ENCODE measurements around the gene TLX2. TPM values are rescaled to one million over a fixed set of nuclear protein-coding genes. Genes with fewer than 3 reads are reported as not detected.
A peak's percentile ranks its signal among the peaks of the same experiment; 100 is the strongest.

The TLX2 gene
- total and polyA plus RNA-seq, 2 of the 13 experiments (the other 11 are each of a cell fraction or from before 2014, with no cell fraction given) = 0.05 to 0.20 TPM

DNA sequence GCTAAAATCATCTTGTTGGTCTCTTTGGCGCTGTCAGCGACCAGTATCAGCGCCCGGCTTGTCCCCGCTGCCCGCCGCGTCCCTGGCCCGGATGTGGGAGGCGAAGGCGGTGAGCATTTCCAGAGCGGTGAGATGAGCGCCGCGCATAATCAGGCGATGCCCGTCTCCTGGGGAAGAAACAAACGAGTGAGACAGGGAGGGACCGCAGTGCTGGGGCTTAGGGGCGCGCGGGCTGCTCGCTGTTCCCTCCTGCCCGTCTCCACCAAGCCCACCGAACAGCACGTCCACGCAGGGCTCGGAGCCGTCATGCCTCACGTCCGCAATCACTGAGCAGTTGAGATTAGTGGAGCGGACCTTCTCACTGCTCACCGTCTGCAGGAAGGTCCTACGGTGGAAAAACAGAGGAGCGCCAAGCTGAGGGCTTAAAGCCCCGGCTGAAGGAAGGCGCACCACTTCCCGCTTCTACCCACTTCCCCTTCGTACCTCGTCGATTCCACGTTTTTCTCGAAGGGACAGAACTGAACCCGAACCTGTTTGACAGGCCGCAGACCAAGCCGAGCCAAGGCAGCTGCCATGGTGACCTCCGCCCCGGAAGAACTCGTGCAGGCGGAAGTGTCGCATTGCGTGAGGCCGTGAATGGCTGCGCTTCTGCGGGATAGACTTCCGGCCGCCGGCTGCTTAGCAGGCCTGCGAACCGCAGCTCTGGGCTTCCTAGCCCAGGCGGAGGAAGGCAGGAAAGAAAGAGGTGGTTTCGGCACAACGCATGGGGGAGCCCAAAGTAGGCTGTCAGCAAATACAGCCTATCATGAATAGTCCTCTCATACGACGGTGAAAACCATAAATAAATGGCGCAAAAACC is 41.9 kb upstream of the TLX2 start, which contains the start of gene MRPL53 (continued):
- TF ChIP-seq, protein P1, sequence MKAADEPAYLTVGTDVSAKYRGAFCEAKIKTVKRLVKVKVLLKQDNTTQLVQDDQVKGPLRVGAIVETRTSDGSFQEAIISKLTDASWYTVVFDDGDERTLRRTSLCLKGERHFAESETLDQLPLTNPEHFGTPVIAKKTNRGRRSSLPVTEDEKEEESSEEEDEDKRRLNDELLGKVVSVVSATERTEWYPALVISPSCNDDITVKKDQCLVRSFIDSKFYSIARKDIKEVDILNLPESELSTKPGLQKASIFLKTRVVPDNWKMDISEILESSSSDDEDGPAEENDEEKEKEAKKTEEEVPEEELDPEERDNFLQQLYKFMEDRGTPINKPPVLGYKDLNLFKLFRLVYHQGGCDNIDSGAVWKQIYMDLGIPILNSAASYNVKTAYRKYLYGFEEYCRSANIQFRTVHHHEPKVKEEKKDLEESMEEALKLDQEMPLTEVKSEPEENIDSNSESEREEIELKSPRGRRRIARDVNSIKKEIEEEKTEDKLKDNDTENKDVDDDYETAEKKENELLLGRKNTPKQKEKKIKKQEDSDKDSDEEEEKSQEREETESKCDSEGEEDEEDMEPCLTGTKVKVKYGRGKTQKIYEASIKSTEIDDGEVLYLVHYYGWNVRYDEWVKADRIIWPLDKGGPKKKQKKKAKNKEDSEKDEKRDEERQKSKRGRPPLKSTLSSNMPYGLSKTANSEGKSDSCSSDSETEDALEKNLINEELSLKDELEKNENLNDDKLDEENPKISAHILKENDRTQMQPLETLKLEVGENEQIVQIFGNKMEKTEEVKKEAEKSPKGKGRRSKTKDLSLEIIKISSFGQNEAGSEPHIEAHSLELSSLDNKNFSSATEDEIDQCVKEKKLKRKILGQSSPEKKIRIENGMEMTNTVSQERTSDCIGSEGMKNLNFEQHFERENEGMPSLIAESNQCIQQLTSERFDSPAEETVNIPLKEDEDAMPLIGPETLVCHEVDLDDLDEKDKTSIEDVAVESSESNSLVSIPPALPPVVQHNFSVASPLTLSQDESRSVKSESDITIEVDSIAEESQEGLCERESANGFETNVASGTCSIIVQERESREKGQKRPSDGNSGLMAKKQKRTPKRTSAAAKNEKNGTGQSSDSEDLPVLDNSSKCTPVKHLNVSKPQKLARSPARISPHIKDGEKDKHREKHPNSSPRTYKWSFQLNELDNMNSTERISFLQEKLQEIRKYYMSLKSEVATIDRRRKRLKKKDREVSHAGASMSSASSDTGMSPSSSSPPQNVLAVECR (CRISPR knock-in tag; IDR thresholded peaks at IDR 0.05; ENCODE audit: borderline replicate concordance) = peak; percentile 99
- TF ChIP-seq NR2F1 (CRISPR knock-in tag; IDR thresholded peaks at IDR 0.05) = no peak; a peak in 1 of 4 replicates
- TF ChIP-seq, protein P2, sequence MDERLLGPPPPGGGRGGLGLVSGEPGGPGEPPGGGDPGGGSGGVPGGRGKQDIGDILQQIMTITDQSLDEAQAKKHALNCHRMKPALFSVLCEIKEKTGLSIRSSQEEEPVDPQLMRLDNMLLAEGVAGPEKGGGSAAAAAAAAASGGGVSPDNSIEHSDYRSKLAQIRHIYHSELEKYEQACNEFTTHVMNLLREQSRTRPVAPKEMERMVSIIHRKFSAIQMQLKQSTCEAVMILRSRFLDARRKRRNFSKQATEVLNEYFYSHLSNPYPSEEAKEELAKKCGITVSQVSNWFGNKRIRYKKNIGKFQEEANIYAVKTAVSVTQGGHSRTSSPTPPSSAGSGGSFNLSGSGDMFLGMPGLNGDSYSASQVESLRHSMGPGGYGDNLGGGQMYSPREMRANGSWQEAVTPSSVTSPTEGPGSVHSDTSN (CRISPR knock-in tag; IDR thresholded peaks at IDR 0.05) = no peak
- no peak for TF ChIP-seq TEAD2 (CRISPR knock-in tag; IDR thresholded peaks at IDR 0.05)
- no peak for TF ChIP-seq RAD51 (IDR thresholded peaks at IDR 0.05; ENCODE audit: borderline replicate concordance)
- TF ChIP-seq ATF1 (CRISPR knock-in tag; IDR thresholded peaks at IDR 0.05) = no peak; the same call in 1 of the 2 replicates
- peak; percentile 85; the same call in 1 of the 2 replicates for TF ChIP-seq ZFP37 (CRISPR knock-in tag; IDR thresholded peaks at IDR 0.05; ENCODE audit: borderline replicate concordance)
- TF ChIP-seq KLF11 (CRISPR knock-in tag; IDR thresholded peaks at IDR 0.05) = peak; percentile 94; the same call in 1 of the 2 replicates
- peak; percentile 100 for TF ChIP-seq POLR2G (IDR thresholded peaks at IDR 0.05; ENCODE audit: low read depth, low read length)
- TF ChIP-seq MTF2 (CRISPR knock-in tag; IDR thresholded peaks at IDR 0.05; ENCODE audit: borderline replicate concordance) = peak; percentile 95
- peak; percentile 97 for TF ChIP-seq REXO4 (CRISPR knock-in tag; IDR thresholded peaks at IDR 0.05; ENCODE audit: borderline replicate concordance)
- no peak; the same call in 1 of the 2 replicates for TF ChIP-seq CAMTA2 (CRISPR knock-in tag; IDR thresholded peaks at IDR 0.05; ENCODE audit: borderline replicate concordance)
- TF ChIP-seq ZNF367 (CRISPR knock-in tag; IDR thresholded peaks at IDR 0.05; ENCODE audit: borderline replicate concordance) = peak; percentile 87; the same call in 1 of the 2 replicates
- TF ChIP-seq, protein P3, sequence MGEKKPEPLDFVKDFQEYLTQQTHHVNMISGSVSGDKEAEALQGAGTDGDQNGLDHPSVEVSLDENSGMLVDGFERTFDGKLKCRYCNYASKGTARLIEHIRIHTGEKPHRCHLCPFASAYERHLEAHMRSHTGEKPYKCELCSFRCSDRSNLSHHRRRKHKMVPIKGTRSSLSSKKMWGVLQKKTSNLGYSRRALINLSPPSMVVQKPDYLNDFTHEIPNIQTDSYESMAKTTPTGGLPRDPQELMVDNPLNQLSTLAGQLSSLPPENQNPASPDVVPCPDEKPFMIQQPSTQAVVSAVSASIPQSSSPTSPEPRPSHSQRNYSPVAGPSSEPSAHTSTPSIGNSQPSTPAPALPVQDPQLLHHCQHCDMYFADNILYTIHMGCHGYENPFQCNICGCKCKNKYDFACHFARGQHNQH (CRISPR knock-in tag; IDR thresholded peaks at IDR 0.05) = peak; percentile 96
- TF ChIP-seq, protein P4, sequence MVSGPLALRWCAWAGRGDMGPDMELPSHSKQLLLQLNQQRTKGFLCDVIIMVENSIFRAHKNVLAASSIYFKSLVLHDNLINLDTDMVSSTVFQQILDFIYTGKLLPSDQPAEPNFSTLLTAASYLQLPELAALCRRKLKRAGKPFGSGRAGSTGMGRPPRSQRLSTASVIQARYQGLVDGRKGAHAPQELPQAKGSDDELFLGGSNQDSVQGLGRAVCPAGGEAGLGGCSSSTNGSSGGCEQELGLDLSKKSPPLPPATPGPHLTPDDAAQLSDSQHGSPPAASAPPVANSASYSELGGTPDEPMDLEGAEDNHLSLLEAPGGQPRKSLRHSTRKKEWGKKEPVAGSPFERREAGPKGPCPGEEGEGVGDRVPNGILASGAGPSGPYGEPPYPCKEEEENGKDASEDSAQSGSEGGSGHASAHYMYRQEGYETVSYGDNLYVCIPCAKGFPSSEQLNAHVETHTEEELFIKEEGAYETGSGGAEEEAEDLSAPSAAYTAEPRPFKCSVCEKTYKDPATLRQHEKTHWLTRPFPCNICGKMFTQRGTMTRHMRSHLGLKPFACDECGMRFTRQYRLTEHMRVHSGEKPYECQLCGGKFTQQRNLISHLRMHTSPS (CRISPR knock-in tag; IDR thresholded peaks at IDR 0.05; ENCODE audit: low read depth) = no peak; the same call in 1 of the 2 replicates
- TF ChIP-seq, protein P5, sequence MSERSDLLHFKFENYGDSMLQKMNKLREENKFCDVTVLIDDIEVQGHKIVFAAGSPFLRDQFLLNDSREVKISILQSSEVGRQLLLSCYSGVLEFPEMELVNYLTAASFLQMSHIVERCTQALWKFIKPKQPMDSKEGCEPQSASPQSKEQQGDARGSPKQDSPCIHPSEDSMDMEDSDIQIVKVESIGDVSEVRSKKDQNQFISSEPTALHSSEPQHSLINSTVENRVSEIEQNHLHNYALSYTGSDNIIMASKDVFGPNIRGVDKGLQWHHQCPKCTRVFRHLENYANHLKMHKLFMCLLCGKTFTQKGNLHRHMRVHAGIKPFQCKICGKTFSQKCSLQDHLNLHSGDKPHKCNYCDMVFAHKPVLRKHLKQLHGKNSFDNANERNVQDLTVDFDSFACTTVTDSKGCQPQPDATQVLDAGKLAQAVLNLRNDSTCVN (CRISPR knock-in tag; IDR thresholded peaks at IDR 0.05; ENCODE audit: borderline replicate concordance) = no peak; the same call in 1 of the 2 replicates
- TF ChIP-seq SMAD1 (CRISPR knock-in tag; IDR thresholded peaks at IDR 0.05; ENCODE audit: borderline replicate concordance, low read depth) = peak; percentile 99
- TF ChIP-seq KAT8 (CRISPR knock-in tag; IDR thresholded peaks at IDR 0.05) = peak; percentile 99

All from HepG2 (cell line).